Kidney glomerular epithelial cell (primary cell): ENCODE measurements around the gene MDM2.

Experiments used
- DNase-seq: peaks from one replicate; lab custom pipeline; 2025; lab: John Stamatoyannopoulos, UW

Gene MDM2

DNA sequence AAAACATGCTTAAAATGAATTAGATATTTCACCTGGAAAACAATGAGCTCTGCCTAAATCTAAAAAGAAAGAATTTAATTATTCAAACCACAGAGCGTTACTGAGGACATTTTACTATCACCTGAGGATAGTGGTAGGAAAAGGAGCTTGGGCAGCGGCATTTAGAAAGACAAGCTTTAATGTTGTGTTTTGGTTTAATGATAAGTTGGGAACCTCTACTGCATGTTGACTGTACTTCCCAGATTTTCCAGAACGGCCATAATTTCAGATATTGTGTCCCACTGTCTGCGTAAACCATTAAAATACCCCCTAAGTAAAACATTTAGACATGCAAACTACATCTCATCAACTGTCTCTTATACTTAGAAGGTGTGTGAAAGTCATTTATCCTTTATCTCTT is 69.6 kb downstream of the MDM2 start:
- DNase-seq, result no peak

GRCh38 chr12:68878283-68878682 is 70.3 kb downstream of the MDM2 start:
- DNase-seq, result no peak

DNA sequence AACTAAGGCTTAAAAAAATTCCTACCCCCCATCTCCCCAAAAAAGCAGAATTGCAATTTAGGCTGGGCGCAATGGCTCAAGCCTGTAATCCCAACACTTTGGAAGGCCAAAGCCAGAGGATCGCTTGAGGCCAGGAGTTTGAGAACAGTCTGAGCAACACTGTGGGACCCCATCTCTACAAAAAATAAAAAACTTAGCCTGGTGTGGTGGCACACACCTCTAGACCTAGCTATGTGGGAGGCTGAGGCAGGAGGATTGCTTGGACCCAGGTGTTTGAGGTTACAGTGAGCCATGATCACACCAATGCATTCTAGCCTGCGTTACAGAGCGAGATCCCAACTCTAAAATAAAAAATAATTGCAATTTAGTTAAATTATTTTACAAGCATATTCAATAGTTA is 70.9 kb downstream of the MDM2 start:
- DNase-seq, result no peak

- peak; percentile 2 for DNase-seq
Measured at GRCh38 chr12:68880660-68881325, 72.8 kb downstream of the MDM2 start.

DNA sequence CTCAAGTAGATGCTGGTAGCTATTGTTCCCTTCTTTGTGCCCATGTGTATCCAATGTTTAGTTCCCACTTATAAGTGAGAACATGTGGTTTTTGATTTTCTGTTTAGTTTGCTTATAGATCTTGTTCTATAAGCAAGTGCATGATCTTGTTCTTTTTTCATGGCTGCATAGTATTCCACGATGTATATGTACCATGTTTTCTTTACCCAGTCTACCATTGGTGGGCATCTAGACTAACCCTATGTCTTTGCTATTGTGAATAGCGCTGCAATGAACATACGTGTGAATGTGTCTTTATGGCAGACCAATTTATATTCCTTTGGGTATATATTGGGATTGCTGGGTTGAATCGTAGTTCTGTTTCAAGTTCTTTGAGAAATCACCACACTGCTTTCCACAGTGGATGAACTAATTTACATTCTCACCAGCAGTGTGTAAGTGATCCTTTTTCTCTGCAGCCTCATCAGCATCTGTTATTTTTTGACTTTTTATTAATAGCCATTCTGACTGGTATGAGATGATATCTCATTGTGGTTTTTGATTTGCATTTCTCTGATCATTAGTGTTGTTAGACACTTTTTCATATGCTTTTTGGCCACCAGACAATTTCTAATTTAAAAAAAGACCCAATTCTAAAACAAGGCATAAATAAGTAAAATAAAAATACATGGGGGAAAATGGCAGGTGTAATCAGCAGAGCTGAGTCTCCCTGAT is 74.4 kb downstream of the MDM2 start:
- DNase-seq, result no peak

DNA sequence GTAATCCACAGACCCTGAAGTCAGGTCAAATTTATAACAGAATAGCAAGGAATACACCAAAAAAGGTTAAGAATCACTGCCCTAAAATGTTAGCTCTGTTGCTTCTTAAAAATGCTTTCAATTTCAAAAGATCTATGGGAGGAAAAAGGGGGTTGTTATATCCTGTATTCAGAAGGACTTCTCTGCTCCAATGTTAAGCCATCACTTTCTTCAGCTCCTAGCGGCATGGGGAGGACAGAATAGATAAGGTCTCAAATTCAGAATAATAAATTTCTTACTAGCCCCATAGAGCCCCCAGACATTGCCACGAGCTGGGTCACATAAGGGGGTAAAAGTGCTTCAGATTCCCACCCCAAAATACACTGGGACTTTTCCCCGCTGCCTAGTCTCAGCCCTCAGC is 75.2 kb downstream of the MDM2 start:
- no peak for DNase-seq

DNA sequence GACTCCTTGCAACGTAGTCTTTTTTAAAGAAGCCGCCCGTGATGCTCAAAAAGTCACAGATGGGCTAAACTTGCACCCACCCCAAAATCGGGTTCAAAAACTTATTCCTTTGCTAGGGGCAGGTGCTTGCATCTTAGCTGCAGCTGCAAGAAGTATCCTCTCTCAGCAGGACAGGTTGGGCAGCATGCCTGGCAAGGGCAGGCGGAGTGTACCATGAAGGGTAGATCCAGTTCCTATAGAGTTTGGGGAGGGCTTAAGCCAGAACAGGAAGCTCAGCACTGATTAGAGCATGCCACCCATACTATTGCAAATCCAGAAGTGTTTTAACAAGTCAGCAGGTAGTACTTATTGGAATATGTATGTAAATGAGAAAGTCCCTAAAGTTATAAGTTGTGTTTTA is 76.3 kb downstream of the MDM2 start:
- no peak for DNase-seq

DNA sequence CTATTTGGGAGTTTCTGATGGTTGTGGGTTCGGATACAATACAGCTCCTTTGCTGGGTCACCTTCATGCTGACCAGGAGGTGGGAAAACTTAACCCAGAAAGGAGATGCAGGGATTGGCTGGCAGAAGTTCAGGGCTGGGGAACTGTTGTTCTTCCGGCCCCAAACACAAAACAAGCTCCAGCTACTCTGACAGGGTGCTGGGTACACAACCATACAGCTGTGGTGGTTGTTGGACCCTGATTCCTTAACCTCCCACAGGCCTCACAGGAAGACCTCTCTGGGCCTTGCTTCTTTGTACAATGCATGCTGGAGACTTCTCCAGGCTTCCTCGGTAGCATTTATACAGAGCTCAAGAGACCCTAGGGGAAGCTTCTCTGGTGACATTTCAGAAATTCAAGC is 77.4 kb downstream of the MDM2 start:
- DNase-seq, result no peak

- DNase-seq, result no peak
Measured at GRCh38 chr12:68886636-68887572, 78.9 kb downstream of the MDM2 start.

DNA sequence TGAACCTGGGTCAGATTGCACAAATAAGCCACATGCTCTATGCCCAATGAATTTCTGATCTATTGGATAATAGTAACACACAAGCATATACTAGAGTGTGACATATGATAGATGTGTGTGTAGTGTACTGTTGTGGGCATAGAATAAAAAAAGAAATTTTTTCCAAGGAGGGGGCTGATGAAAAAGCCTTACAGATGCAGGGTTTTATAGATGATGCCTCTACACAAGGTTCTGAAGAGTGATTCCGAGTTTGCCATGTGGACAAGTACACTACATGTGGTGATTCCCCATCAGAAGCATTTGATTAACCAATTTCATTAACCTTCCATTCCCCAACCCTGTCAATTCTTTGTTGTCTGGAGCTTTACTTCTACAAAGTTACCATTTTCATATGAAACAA is 79.7 kb downstream of the MDM2 start:
- no peak for DNase-seq

DNA sequence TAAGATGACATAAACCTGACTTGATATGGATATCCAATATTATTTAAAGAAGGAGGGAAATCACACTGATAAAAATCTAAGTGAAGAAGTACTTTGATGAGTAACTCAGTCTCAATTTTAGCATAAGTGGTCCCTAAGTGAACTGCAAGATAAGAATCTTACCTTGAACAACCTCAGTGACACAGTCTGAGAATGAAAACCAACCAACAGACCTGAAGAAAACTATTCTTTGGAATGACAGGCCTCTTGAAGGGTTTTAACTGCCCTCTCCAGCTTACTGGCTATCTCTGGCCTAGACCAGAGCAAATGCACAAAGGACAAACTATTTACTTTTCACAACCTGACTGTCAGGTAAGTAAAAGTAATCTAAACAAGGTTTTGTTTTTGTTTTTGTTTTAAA is 80.3 kb downstream of the MDM2 start:
- DNase-seq, result no peak

- no peak for DNase-seq
Measured at GRCh38 chr12:68890701-68891113, 82.7 kb downstream of the MDM2 start.

DNA sequence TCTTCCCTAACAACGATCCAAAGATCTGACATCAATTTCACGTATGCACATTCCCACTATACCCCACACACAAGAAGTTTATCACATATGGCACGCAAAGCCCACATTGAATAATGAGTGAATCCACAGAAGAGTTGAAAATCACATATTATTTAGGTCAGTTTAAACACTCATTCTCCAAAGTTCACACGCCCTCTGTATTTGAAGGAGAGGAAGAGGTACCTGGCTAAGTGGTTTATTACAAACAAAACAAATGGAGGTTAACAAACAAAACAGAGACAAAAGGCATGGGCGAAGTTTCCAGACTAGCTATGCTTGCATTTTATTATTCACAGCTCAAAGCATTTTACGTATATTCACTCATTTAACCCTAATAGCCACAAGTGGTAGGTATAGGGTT is 83.2 kb downstream of the MDM2 start:
- DNase-seq, result no peak

- no peak for DNase-seq
Measured at GRCh38 chr12:68893201-68893600, 85.2 kb downstream of the MDM2 start.

DNA sequence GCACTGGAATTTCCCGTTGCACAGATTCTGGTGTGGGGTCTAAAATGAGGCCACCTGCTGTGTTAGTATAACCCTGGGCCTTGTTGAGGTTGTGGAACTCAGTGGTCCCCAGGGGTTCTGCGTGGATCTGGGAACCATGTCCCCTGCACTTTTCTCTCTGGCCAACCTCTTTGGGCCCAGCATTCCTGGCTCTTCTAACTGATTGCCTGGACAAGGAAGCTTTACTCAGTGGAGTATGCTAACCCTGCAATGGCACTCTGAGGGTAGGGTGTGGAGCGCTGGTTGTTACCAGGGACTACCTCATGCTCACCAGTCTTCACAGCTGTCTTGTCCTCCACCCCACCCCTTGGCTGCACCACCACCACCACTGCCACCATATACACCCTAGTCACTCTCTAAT is 85.8 kb downstream of the MDM2 start:
- DNase-seq, result no peak

DNA sequence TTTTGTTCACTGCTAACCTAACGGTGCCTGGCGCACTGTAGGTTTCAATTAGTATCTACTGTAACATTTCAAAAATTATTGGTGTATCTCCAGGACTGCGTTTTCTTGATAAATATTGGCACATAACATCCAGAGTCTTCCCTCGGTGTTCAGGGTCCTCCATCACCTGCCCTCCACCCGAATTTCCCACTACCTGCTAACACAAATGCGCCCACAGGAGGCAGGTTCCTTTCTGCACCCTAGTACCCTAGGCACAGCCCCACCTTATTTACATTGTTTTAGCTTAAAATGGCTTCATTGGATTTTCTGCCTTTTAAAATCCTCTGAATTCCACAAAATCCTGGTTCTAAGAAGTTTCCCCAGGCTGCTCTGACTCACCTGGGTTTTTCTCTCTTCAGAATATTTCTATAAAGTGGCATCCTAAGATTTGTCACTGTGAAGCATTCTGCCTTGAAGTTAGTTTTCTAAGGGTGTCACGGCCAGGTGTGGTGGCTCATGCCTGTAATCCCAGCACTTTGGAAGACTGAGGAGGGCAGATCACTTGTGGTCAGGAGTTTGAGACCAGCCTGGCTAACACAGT is 86.4 kb downstream of the MDM2 start:
- no peak for DNase-seq

- peak; percentile 75 for DNase-seq
Measured at GRCh38 chr12:68896881-68897540, 89.0 kb downstream of the MDM2 start.

GRCh38 chr12:68899251-68899771 is 91.3 kb downstream of the MDM2 start:
- peak; percentile 94 for DNase-seq

- DNase-seq, result no peak
Measured at GRCh38 chr12:68900241-68900640, 92.3 kb downstream of the MDM2 start.
